ENCODE data around the gene NDFIP2. TPM values are rescaled to one million over a fixed set of nuclear protein-coding genes. Genes with fewer than 3 reads are reported as not detected.

The NDFIP2 gene, protein sequence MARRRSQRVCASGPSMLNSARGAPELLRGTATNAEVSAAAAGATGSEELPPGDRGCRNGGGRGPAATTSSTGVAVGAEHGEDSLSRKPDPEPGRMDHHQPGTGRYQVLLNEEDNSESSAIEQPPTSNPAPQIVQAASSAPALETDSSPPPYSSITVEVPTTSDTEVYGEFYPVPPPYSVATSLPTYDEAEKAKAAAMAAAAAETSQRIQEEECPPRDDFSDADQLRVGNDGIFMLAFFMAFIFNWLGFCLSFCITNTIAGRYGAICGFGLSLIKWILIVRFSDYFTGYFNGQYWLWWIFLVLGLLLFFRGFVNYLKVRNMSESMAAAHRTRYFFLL
- total RNA-seq: 10 to 100 TPM; 21.8 to 47.8 (median 31.9) TPM

DNA sequence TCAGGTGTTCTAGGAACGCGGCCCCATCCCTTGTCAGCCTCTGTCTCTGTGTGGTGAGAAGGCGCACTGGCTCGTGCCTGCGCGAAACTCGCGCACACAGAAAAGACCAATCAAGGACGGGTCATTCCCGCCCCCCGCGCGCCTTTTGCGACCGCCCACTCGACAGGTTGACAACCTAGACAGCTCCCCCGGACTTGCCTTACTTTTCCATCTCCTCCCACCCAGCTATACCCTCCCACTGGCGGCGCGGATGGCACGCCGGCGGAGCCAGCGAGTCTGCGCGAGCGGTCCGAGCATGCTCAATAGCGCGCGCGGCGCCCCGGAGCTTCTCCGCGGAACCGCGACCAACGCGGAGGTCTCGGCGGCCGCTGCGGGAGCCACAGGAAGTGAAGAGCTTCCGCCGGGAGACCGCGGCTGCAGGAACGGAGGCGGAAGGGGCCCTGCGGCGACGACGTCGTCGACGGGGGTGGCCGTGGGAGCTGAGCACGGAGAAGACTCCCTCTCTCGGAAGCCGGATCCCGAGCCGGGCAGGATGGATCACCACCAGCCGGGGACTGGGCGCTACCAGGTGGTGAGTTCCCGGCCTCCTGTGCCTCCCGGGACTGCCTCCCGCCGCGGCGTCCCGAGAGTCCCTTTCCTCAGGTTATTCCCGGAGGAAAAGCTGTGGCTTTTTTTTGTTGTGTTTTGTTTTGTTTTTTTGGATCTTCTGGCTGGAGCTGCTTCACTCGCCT, at the start of gene NDFIP2:
TSS of gene NDFIP2 (plus strand) at position 202 of the 731 bp plus-strand sequence. CDS start at position 251, 49 bp downstream.
- H3K27me3 ChIP-seq: no peaks in the 10 kb centered on the region
- H3K27ac ChIP-seq: peak within 1 kb of the TSS; percentile 80 to 88 (median 86)
- intact Hi-C loops (cut with DNase I; ENCODE audit: low total_unique reads) (loop anchor here (5.0 kb wide), 4 partner anchors 59 to 861 kb away; partner anchors contain the start of genes RBM26 and SPRY2), in situ Hi-C loops (cut with MboI; ENCODE audit: low sequenced_read_pairs in 4 of 4) (no loop called here)
- H3K4me1 ChIP-seq: peaks cover 48 to 49% of the 10 kb centered on the region in 2 donors
- peak within 1 kb of the TSS; percentile 80 to 97 (median 86) for H3K4me3 ChIP-seq
- no peaks in the 10 kb centered on the region for H3K9me3 ChIP-seq
- DNase-seq: peak; percentile 62 to 80
- TF ChIP-seq POLR2A (IDR thresholded peaks at IDR 0.05) (peak; percentile 54 to 70), CTCF (IDR thresholded peaks at IDR 0.05 in 4 of 5, conservative IDR thresholded peaks at IDR 0.05 in 1 of 5) (peak in 1 of 5 experiments; percentile 22)
- no peaks in the 10 kb centered on the region for H3K36me3 ChIP-seq
- peak; percentile 81 to 84 for ATAC-seq

- in situ Hi-C loops (cut with MboI; ENCODE audit: low sequenced_read_pairs in 4 of 4) (no loop called here), intact Hi-C loops (cut with DNase I; ENCODE audit: low total_unique reads) (no loop called here)
- ATAC-seq (no peak), DNase-seq (no peak)
- Histone ChIP-seq H3K4me3 (no peak overlapping the region), H3K4me1 (no peaks in the 10 kb centered on the region), H3K9me3 (no peaks in the 10 kb centered on the region), H3K27me3 (no peaks in the 10 kb centered on the region), H3K36me3 (no peaks in the 10 kb centered on the region), H3K27ac (no peak overlapping the region)
- TF ChIP-seq POLR2A (IDR thresholded peaks at IDR 0.05): no peak
These were observed 48.9 kb upstream of the NDFIP2 start for GRCh38 chr13:79432086-79432485.

DNA sequence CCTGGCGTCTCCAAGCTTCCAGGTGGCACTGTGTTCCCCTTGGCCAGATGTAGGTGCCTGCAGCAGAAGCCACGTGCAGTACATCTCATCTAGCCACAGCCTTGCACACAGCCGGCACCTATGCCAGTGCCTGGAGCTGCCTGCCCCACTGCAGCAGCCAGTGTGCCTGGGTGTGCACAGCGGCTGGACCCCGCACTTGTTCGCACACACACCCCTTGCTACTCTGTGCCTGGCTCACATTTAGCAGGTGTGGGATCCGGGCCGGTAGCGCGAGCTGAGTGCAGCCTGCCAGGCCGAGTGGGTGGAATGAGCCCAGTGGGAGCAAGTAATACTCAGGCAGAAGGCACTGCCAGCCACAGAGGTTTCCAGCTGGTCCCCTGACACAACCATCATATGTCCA, 48.0 kb upstream of the NDFIP2 start:
- no peak overlapping the region for H3K27ac ChIP-seq
- DNase-seq: no peak
- H3K4me3 ChIP-seq: no peak overlapping the region
- no peaks in the 10 kb centered on the region for H3K4me1 ChIP-seq
- no peak for TF ChIP-seq CTCF (IDR thresholded peaks at IDR 0.05 in 4 of 5, conservative IDR thresholded peaks at IDR 0.05 in 1 of 5)
- TF ChIP-seq POLR2A (IDR thresholded peaks at IDR 0.05): no peak
- in situ Hi-C loops (cut with MboI; ENCODE audit: low sequenced_read_pairs in 4 of 4): no loop called here
- no peaks in the 10 kb centered on the region for H3K36me3 ChIP-seq
- ATAC-seq: no peak
- H3K9me3 ChIP-seq: no peaks in the 10 kb centered on the region
- intact Hi-C loops (cut with DNase I; ENCODE audit: low total_unique reads): no loop called here
- H3K27me3 ChIP-seq: no peaks in the 10 kb centered on the region

- Histone ChIP-seq H3K27ac (no peak overlapping the region), H3K4me3 (no peak overlapping the region), H3K9me3 (no peaks in the 10 kb centered on the region), H3K4me1 (no peaks in the 10 kb centered on the region), H3K27me3 (no peaks in the 10 kb centered on the region), H3K36me3 (no peaks in the 10 kb centered on the region)
- no peak for TF ChIP-seq CTCF (IDR thresholded peaks at IDR 0.05 in 4 of 5, conservative IDR thresholded peaks at IDR 0.05 in 1 of 5)
- TF ChIP-seq POLR2A (IDR thresholded peaks at IDR 0.05): no peak
- in situ Hi-C loops (cut with MboI; ENCODE audit: low sequenced_read_pairs in 4 of 4): no loop called here
- DNase-seq (no peak), ATAC-seq (no peak)
- intact Hi-C loops (cut with DNase I; ENCODE audit: low total_unique reads): no loop called here
These were observed 46.4 kb upstream of the NDFIP2 start for GRCh38 chr13:79434556-79434955.

GRCh38 chr13:79435561-79435990, 45.4 kb upstream of the NDFIP2 start:
- Histone ChIP-seq H3K27me3 (no peaks in the 10 kb centered on the region), H3K4me3 (no peak overlapping the region), H3K9me3 (no peaks in the 10 kb centered on the region), H3K4me1 (no peaks in the 10 kb centered on the region), H3K36me3 (no peaks in the 10 kb centered on the region), H3K27ac (no peak overlapping the region)
- intact Hi-C loops (cut with DNase I; ENCODE audit: low total_unique reads): no loop called here
- ATAC-seq (no peak), DNase-seq (no peak)
- TF ChIP-seq POLR2A (IDR thresholded peaks at IDR 0.05) (no peak), CTCF (IDR thresholded peaks at IDR 0.05 in 4 of 5, conservative IDR thresholded peaks at IDR 0.05 in 1 of 5) (no peak)
- in situ Hi-C loops (cut with MboI; ENCODE audit: low sequenced_read_pairs in 4 of 4): no loop called here
